ENCODE data around the gene CLN3. TPM values are rescaled to one million over a fixed set of nuclear protein-coding genes. Genes with fewer than 3 reads are reported as not detected.
"Not testable (repeated sequence)": the region's sequence is repeated elsewhere in the genome, so short reads cannot be mapped to it uniquely, and the experiment has no call there.

The CLN3 gene
- total and polyA plus RNA-seq, 2 donors from 2014 or later, result 35.0 to 54.1 TPM

DNA sequence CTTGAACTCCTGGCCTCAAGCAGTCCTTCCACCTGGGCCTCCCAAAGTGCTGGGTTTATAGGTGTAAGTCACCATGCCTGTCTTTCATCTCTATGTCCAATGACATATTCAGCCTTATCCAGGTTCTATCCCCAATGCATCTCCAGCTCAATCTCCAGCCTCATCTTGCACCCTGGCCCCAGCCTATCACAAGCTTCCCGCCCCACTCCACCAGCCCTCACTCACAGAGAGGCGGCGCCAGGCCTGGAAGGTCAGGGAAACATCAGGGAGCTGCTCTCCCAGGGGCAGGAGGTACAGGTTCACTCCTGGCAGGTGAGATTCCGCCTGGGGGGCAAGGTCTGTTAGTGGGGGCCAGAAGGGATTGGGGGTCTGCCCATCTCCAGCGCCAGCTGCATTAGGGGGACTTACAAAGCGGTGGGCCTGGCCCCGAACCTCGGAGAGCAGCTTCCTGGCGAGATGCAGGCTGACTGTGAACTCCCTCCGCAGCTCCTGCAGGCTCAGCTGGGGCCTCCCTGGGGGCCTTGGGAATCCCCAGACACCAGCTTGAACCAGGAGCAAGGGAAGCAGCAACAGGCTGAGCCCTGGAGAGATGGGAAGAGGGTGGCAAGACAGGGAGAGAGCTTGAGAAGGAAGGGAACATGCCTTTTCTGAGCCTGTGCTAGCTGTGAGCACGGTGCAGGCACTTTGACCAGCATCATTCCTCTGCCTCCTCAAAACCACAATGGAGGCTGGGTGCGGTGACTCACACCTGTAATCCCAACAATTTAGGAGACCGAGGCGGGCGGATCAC is 11.8 kb upstream of the CLN3 start:
- H3K4me3 ChIP-seq (ENCODE audit: low read length in 3 of 3), result no peak overlapping the region
- no peak overlapping the region for H3K27ac ChIP-seq (ENCODE audit: low read depth in 2 of 2, low read length in 2 of 2)
- no peaks in the 10 kb centered on the region for H3K27me3 ChIP-seq (ENCODE audit: control insufficient read depth, insufficient read depth, low read length)
- DNase-seq (no peak), FAIRE-seq (no peak)
- peaks cover 0 to 6% (median 0%) of the 10 kb centered on the region in 3 donors for H3K4me1 ChIP-seq (ENCODE audit: control insufficient read depth in 2 of 3, insufficient read depth in 2 of 3, low read depth in 1 of 3, low read length in 3 of 3)
- H3K9me3 ChIP-seq (ENCODE audit: control insufficient read depth in 2 of 3, insufficient read depth in 1 of 3, low read length in 3 of 3), result no peaks in the 10 kb centered on the region
- TF ChIP-seq, protein P1, sequence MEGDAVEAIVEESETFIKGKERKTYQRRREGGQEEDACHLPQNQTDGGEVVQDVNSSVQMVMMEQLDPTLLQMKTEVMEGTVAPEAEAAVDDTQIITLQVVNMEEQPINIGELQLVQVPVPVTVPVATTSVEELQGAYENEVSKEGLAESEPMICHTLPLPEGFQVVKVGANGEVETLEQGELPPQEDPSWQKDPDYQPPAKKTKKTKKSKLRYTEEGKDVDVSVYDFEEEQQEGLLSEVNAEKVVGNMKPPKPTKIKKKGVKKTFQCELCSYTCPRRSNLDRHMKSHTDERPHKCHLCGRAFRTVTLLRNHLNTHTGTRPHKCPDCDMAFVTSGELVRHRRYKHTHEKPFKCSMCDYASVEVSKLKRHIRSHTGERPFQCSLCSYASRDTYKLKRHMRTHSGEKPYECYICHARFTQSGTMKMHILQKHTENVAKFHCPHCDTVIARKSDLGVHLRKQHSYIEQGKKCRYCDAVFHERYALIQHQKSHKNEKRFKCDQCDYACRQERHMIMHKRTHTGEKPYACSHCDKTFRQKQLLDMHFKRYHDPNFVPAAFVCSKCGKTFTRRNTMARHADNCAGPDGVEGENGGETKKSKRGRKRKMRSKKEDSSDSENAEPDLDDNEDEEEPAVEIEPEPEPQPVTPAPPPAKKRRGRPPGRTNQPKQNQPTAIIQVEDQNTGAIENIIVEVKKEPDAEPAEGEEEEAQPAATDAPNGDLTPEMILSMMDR (IDR thresholded peaks at IDR 0.05; ENCODE audit: borderline replicate concordance, extremely low read depth, insufficient read depth), result no peak
- H3K9ac ChIP-seq (ENCODE audit: low read length in 3 of 3), result no peak overlapping the region
- intact Hi-C loops (cut with DNase I), result no loop called here
- no peaks in the 10 kb centered on the region for H3K36me3 ChIP-seq (ENCODE audit: control insufficient read depth in 2 of 3, insufficient read depth in 3 of 3, low read length in 3 of 3)

DNA sequence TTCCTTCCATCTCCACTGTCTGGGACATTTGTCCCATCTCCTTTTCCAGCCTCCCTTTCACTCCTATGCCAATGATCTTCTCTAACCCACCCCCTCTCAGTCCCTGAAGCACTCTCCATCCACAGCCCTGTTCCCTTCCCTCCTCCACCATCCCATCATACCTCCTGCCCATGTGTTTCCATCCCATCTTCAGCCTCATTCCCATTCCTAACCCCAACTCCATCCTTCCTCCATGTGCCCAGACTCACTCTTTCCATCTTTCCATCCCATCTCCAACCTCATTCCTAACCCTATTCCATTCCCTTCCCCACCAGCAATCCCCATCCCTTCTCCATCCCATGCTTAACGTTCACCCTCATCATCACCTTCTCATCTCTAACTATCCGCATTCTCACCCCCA is 10.4 kb upstream of the CLN3 start:
- no peaks in the 10 kb centered on the region for H3K36me3 ChIP-seq (ENCODE audit: control insufficient read depth in 2 of 3, insufficient read depth in 3 of 3, low read length in 3 of 3)
- no peak for FAIRE-seq
- no peak overlapping the region for H3K27ac ChIP-seq (ENCODE audit: low read depth in 2 of 2, low read length in 2 of 2)
- H3K9me3 ChIP-seq (ENCODE audit: control insufficient read depth in 2 of 3, insufficient read depth in 1 of 3, low read length in 3 of 3), result no peaks in the 10 kb centered on the region
- H3K4me3 ChIP-seq (ENCODE audit: low read length in 3 of 3), result no peak overlapping the region
- H3K9ac ChIP-seq (ENCODE audit: low read length in 3 of 3), result no peak overlapping the region
- TF ChIP-seq, protein P1 (IDR thresholded peaks at IDR 0.05; ENCODE audit: borderline replicate concordance, extremely low read depth, insufficient read depth), result no peak
- no peak for DNase-seq
- no peaks in the 10 kb centered on the region for H3K27me3 ChIP-seq (ENCODE audit: control insufficient read depth, insufficient read depth, low read length)
- H3K4me1 ChIP-seq (ENCODE audit: control insufficient read depth in 2 of 3, insufficient read depth in 2 of 3, low read depth in 1 of 3, low read length in 3 of 3), result peaks cover 0 to 6% (median 0%) of the 10 kb centered on the region in 3 donors
- intact Hi-C loops (cut with DNase I), result no loop called here

DNA sequence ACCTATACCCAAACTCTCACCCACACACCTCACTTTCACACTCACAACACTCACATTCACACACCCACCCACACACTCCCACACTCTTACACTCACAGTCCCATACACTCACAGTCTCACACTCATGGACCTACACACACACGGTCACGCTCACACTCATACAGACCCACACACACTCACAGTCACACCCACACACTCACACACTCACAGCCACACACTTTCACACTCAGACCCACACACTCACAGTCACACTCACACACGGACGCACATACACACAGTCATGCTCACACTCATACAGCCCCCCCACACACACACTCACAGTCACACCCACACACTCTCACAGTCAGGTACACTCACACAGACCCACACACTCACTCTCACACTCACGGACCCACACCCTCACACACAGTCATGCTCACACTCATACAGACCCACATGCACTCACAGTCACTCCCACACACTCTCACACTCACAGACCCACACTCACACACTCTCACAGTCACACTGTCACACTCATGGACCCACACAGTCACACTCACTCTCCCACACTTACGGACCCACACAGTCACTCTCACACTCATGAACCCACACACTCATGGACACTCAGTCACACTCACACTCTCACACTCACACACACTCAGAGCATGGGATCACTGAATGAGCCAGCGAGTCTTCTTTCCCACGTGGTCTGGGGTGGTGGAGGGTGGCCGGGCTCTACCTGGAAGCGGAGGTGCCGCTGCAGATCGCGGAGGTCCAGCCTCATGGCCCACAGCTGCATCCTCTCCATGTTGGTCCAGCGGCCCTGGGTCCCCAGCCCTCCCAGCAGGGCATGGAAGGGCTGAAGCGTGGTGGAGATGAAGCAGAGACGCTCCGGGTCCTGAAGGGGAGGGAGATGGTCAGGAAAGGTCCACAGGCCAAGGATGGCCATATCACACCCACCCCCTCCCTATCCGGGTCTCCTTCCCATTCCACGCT is 9.7 kb upstream of the CLN3 start:
- Histone ChIP-seq H3K4me1 (ENCODE audit: control insufficient read depth in 2 of 3, insufficient read depth in 2 of 3, low read depth in 1 of 3, low read length in 3 of 3) (peaks cover 0 to 6% (median 0%) of the 10 kb centered on the region in 3 donors), H3K27ac (ENCODE audit: low read depth in 2 of 2, low read length in 2 of 2) (no peak overlapping the region), H3K36me3 (ENCODE audit: control insufficient read depth in 2 of 3, insufficient read depth in 3 of 3, low read length in 3 of 3) (no peaks in the 10 kb centered on the region), H3K4me3 (ENCODE audit: low read length in 3 of 3) (no peak overlapping the region), H3K9me3 (ENCODE audit: control insufficient read depth in 2 of 3, insufficient read depth in 1 of 3, low read length in 3 of 3) (no peaks in the 10 kb centered on the region), H3K9ac (ENCODE audit: low read length in 3 of 3) (no peak overlapping the region), H3K27me3 (ENCODE audit: control insufficient read depth, insufficient read depth, low read length) (no peaks in the 10 kb centered on the region)
- TF ChIP-seq, protein P1 (IDR thresholded peaks at IDR 0.05; ENCODE audit: borderline replicate concordance, extremely low read depth, insufficient read depth), result no peak
- FAIRE-seq, result no peak
- no peak for DNase-seq
- intact Hi-C loops (cut with DNase I), result no loop called here

DNA sequence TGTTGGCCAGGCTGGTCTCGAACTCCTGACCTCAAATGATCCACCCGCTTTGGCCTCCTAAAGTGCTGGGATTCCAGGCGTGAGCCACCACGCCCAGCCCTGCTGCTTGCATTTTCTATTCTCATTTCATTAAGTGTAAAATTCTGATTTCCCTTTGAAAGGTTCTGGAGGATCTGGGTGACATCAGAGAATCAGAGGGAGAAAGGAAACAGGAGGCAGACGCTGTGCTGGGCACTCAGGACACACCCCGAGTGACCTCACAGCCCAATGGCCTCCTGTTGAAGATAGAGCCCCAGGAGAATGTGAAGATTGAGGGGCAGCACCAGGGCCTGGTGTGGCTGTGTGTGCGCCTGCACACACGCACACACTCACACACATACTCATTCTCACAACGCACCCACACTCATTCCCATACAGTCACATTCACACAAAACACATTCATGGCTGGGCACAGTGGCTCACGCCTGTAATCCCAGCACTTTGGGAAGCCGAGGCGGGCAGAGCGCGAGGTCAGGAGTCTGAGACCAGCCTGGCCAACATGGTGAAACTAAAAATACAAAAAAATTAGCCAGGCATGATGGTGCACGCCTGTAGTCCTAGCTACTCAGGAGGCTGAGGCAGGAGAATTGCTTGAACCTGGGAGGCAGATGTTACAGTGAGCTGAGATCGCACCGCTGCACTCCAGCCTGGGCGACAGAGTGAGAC is 8.8 kb upstream of the CLN3 start:
- H3K4me3 ChIP-seq (ENCODE audit: low read length in 3 of 3); H3K9me3 ChIP-seq (ENCODE audit: control insufficient read depth in 2 of 3, insufficient read depth in 1 of 3, low read length in 3 of 3); H3K27ac ChIP-seq (ENCODE audit: low read depth in 2 of 2, low read length in 2 of 2); FAIRE-seq; intact Hi-C loops (cut with DNase I); DNase-seq; H3K36me3 ChIP-seq (ENCODE audit: control insufficient read depth in 2 of 3, insufficient read depth in 3 of 3, low read length in 3 of 3); H3K9ac ChIP-seq (ENCODE audit: low read length in 3 of 3); H3K4me1 ChIP-seq (ENCODE audit: control insufficient read depth in 2 of 3, insufficient read depth in 2 of 3, low read depth in 1 of 3, low read length in 3 of 3); H3K27me3 ChIP-seq (ENCODE audit: control insufficient read depth, insufficient read depth, low read length): not testable (repeated sequence)
